ENCODE data around the gene RARA.
"Not testable (repeated sequence)": the region's sequence is repeated elsewhere in the genome, so short reads cannot be mapped to it uniquely, and the experiment has no call there.

DNA sequence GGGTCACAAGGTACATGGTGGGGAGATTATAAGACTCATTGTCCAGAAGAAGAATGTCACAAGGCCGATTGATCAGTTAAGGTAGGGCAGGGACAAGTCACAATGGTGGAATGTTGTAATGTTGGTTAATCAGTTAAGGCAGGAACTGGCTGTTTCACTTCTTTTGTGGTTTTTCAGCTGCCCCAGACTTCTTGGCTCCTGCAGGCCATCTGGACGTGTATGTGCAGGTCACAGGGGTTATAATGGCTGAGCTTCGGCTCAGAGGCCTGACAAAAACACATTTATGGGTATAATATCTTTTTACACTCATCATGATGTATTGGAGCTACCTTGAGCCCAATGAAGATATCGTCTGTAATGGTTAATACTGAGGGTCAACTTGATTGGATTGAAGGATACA, 63.7 kb downstream of the RARA start:
- TF ChIP-seq POLR2AphosphoS5, POLR2A, CTCF (IDR thresholded peaks at IDR 0.05): not testable (repeated sequence)

Data from upper lobe of left lung (tissue), 4 donors.